Esophagus muscularis mucosa (tissue), 3 donors: Measurements from ENCODE around the gene KLK4.

Experiments used
- CTCF ChIP-seq, 3 experiments: fragments of 200-600 bp in 2 of 3; fragments of 450-650 bp in 1 of 3; sonication (generic) in 2 of 3; IDR thresholded peaks; one replicate each; pipeline ENCODE4 v1.5.1; 2017 to 2019; ENCODE audit warnings: antibody characterized with exemption in 3 of 3, mild to moderate bottlenecking in 2 of 3, moderate library complexity in 1 of 3
- POLR2A ChIP-seq: fragments of 450-650 bp; IDR thresholded peaks from one replicate; pipeline ENCODE4 v1.6.1; 2017; ENCODE audit warnings: antibody characterized with exemption, moderate library complexity, mild to moderate bottlenecking, low read depth
- POLR2AphosphoS5 ChIP-seq, 2 donors: sonication (generic); formaldehyde crosslinking; IDR thresholded peaks; one replicate each; pipeline ENCODE4 v1.6.1; 2017; ENCODE audit warnings: antibody characterized with exemption in 2 of 2

- no peak for TF ChIP-seq POLR2A
- no peak for TF ChIP-seq CTCF (IDR thresholded peaks at IDR 0.05)
- TF ChIP-seq POLR2AphosphoS5 (IDR thresholded peaks at IDR 0.05) = no peak
Measured at GRCh38 chr19:50931023-50931422, 19.8 kb upstream of the KLK4 start.
